Suprapubic skin (tissue), 4 donors: ENCODE measurements around the gene APOL3. TPM values are rescaled to one million over a fixed set of nuclear protein-coding genes. Genes with fewer than 3 reads are reported as not detected.
"Not testable (repeated sequence)": the region's sequence is repeated elsewhere in the genome, so short reads cannot be mapped to it uniquely, and the experiment has no call there.

Source experiments
- DNase-seq, 2 donors: peaks; one replicate each; pipeline ENCODE4 v3.0.0-alpha.2; 2019; ENCODE audit warnings: low spot score in 2 of 2
- H3K27ac ChIP-seq: fragments of 200-600 bp; sonication (generic); one replicate; pipeline ENCODE4 v1.5.1; 2019
- H3K27me3 ChIP-seq: fragments of 200-600 bp; sonication (generic); one replicate; pipeline ENCODE4 v1.5.1; 2019
- H3K36me3 ChIP-seq: fragments of 200-600 bp; sonication (generic); one replicate; pipeline ENCODE4 v1.5.1; 2019
- H3K4me1 ChIP-seq: fragments of 200-600 bp; sonication (generic); one replicate; pipeline ENCODE4 v1.5.1; 2019
- H3K4me3 ChIP-seq: fragments of 200-600 bp; sonication (generic); one replicate; pipeline ENCODE4 v1.5.1; 2019; ENCODE audit warnings: mild to moderate bottlenecking
- H3K9me3 ChIP-seq: fragments of 200-600 bp; sonication (generic); one replicate; pipeline ENCODE4 v1.5.1; 2019
- CTCF ChIP-seq, 2 donors: fragments of 200-600 bp in 1 of 2; fragments of 450-650 bp in 1 of 2; sonication (generic) in 1 of 2; IDR thresholded peaks; one replicate each; pipeline ENCODE4 v1.5.1; 2016 to 2019; ENCODE audit warnings: antibody characterized with exemption in 2 of 2, mild to moderate bottlenecking in 1 of 2, moderate library complexity in 1 of 2
- EP300 ChIP-seq: sonication (generic); formaldehyde crosslinking; IDR thresholded peaks from one replicate; pipeline ENCODE4 v1.6.1; 2017; ENCODE audit warnings: antibody characterized with exemption
- POLR2A ChIP-seq, 2 donors: fragments of 450-650 bp; IDR thresholded peaks; one replicate each; pipeline ENCODE4 v1.6.1; 2017; ENCODE audit warnings: antibody characterized with exemption in 2 of 2, mild to moderate bottlenecking in 2 of 2, moderate library complexity in 2 of 2
- POLR2AphosphoS5 ChIP-seq, 3 donors: sonication (generic); formaldehyde crosslinking; IDR thresholded peaks; one replicate each; pipeline ENCODE4 v1.6.1; 2017; ENCODE audit warnings: antibody characterized with exemption in 3 of 3
- WGBS: methylation state at CpG from one replicate; pipeline ENCODE4 v1.1.5; 2018; 5-methylcytosine and 5-hydroxymethylcytosine counted together
- total RNA-seq, 4 donors: library from RNA; depleted of rRNA; stranded (reverse); fragments of >200 nt; gene quantifications; one replicate each; pipeline ENCODE4 v1.1.0, GENCODE V29; 2016

The APOL3 gene
- total RNA-seq, 4 donors from 2014 or later = 29.7 to 46.7 (median 34.0) TPM

GRCh38 chr22:36143956-36144355 is 16.6 kb downstream of the APOL3 start:
- TF ChIP-seq EP300 = no peak
- no peak for TF ChIP-seq POLR2AphosphoS5 (IDR thresholded peaks at IDR 0.05)
- TF ChIP-seq CTCF (IDR thresholded peaks at IDR 0.05) = no peak
- no peak for TF ChIP-seq POLR2A (IDR thresholded peaks at IDR 0.05)
- Histone ChIP-seq H3K27ac (no peak overlapping the region), H3K9me3 (no peaks in the 10 kb centered on the region), H3K27me3 (no peaks in the 10 kb centered on the region), H3K4me1 (peaks cover 31% of the 10 kb centered on the region), H3K36me3 (peaks cover 38% of the 10 kb centered on the region), H3K4me3 (no peak overlapping the region)
- WGBS = 65% methylated on average over 4 of the region's 4 CpGs
- no peak for DNase-seq

- H3K27me3 ChIP-seq = no peaks in the 10 kb centered on the region
These were observed 17.3 kb downstream of the APOL3 start for GRCh38 chr22:36143066-36143815.

GRCh38 chr22:36141481-36141880 is 19.1 kb downstream of the APOL3 start:
- Histone ChIP-seq H3K4me1 (peaks cover 9% of the 10 kb centered on the region), H3K27me3 (no peaks in the 10 kb centered on the region), H3K4me3 (no peak overlapping the region), H3K36me3 (peaks cover 26% of the 10 kb centered on the region), H3K9me3 (no peaks in the 10 kb centered on the region), H3K27ac (no peak overlapping the region)
- 87% methylated on average over 7 of the region's 9 CpGs for WGBS
- DNase-seq = no peak
- TF ChIP-seq EP300 (no peak), CTCF (IDR thresholded peaks at IDR 0.05) (no peak), POLR2A (IDR thresholded peaks at IDR 0.05) (no peak), POLR2AphosphoS5 (IDR thresholded peaks at IDR 0.05) (no peak)

More at GRCh38 chr22:36143066-36143815, 17.3 kb downstream of the APOL3 start:
- Histone ChIP-seq H3K4me3 (no peak overlapping the region), H3K9me3 (no peaks in the 10 kb centered on the region), H3K27ac (peak overlapping the region; percentile 10), H3K36me3 (peaks cover 33% of the 10 kb centered on the region), H3K4me1 (peaks cover 24% of the 10 kb centered on the region)
- no peak for DNase-seq
- TF ChIP-seq POLR2AphosphoS5 (IDR thresholded peaks at IDR 0.05) = no peak
- TF ChIP-seq CTCF (IDR thresholded peaks at IDR 0.05) = no peak
- TF ChIP-seq POLR2A (IDR thresholded peaks at IDR 0.05) = no peak
- no peak for TF ChIP-seq EP300
- 67% methylated on average over 5 of the region's 5 CpGs for WGBS

- H3K9me3 ChIP-seq, H3K4me1 ChIP-seq, H3K27me3 ChIP-seq, DNase-seq, H3K4me3 ChIP-seq, H3K27ac ChIP-seq: not testable (repeated sequence)
- WGBS = 83% methylated on average over 1 of the region's 4 CpGs
- H3K36me3 ChIP-seq = peaks cover 19% of the 10 kb centered on the region
These were observed 21.8 kb downstream of the APOL3 start for GRCh38 chr22:36138709-36139108.

GRCh38 chr22:36136988-36137387 is 23.6 kb downstream of the APOL3 start:
- H3K4me3 ChIP-seq = no peak overlapping the region
- peak overlapping the region; percentile 41 for H3K27ac ChIP-seq
- peaks cover 11% of the 10 kb centered on the region for H3K36me3 ChIP-seq
- no peak for DNase-seq
- WGBS = 74% methylated on average over 2 of the region's 2 CpGs
- H3K27me3 ChIP-seq = no peaks in the 10 kb centered on the region
- TF ChIP-seq EP300 = no peak
- no peak for TF ChIP-seq CTCF (IDR thresholded peaks at IDR 0.05)
- TF ChIP-seq POLR2AphosphoS5 (IDR thresholded peaks at IDR 0.05) = no peak
- no peak for TF ChIP-seq POLR2A (IDR thresholded peaks at IDR 0.05)
- H3K9me3 ChIP-seq = no peaks in the 10 kb centered on the region
- peaks cover 2% of the 10 kb centered on the region for H3K4me1 ChIP-seq
